HepG2 (cell line): ENCODE data around the gene PISD. TPM values are rescaled to one million over a fixed set of nuclear protein-coding genes. Genes with fewer than 3 reads are reported as not detected.

ENCODE experiments used
- CERS6 ChIP-seq: sonication (generic); formaldehyde crosslinking; IDR thresholded peaks from 2 replicates; pipeline ENCODE4 v1.5.0; 2020; ENCODE audit warnings: missing genetic modification reagents
- CREB1 ChIP-seq, 2 experiments: fragments of 450-650 bp in 1 of 2; IDR thresholded peaks; 2 replicates each; pipeline ENCODE4 v1.6.1; 2016 to 2017; ENCODE audit warnings: control low read depth in 1 of 2, mild to moderate bottlenecking in 1 of 2, missing compliant biosample characterization in 1 of 2, missing genetic modification characterization in 1 of 2
- ETV5 ChIP-seq: IDR thresholded peaks from 2 replicates; pipeline ENCODE4 v1.6.1; 2018; ENCODE audit warnings: missing biosample characterization, missing genetic modification reagents, inconsistent platforms, borderline replicate concordance
- HES4 ChIP-seq: sonication (generic); formaldehyde crosslinking; IDR thresholded peaks from 2 replicates; pipeline ENCODE4 v1.9.0; 2021; ENCODE audit warnings: mild to moderate bottlenecking, missing genetic modification reagents, borderline replicate concordance
- HIC2 ChIP-seq: sonication (generic); formaldehyde crosslinking; IDR thresholded peaks from 2 replicates; pipeline ENCODE4 v1.9.0; 2022; ENCODE audit warnings: low read depth, missing genetic modification reagents
- IRF2 ChIP-seq: IDR thresholded peaks from 2 replicates; pipeline ENCODE4 v1.6.1; 2018; ENCODE audit warnings: missing genetic modification reagents, missing compliant biosample characterization
- KAT8 ChIP-seq: IDR thresholded peaks from 2 replicates; pipeline ENCODE4 v1.6.1; 2016; ENCODE audit warnings: missing genetic modification reagents, missing compliant biosample characterization
- KDM2A ChIP-seq: sonication (generic); formaldehyde crosslinking; IDR thresholded peaks from 2 replicates; pipeline ENCODE4 v1.4.0; 2020; ENCODE audit warnings: low read depth, missing genetic modification reagents, borderline replicate concordance
- KMT2A ChIP-seq: sonication (generic); formaldehyde crosslinking; IDR thresholded peaks from 2 replicates; pipeline ENCODE4 v1.4.0; 2020; ENCODE audit warnings: missing genetic modification reagents
- NR2F1 ChIP-seq, 2 experiments: fragments of 450-650 bp in 1 of 2; formaldehyde crosslinking in 1 of 2; IDR thresholded peaks; 2 replicates each; pipeline versions ENCODE4 v1.5.0 to v1.6.1; 2016 to 2020; ENCODE audit warnings: mild to moderate bottlenecking in 1 of 2, missing compliant biosample characterization in 1 of 2, missing genetic modification reagents in 1 of 2, moderate library complexity in 1 of 2
- REL ChIP-seq: sonication (generic); formaldehyde crosslinking; conservative IDR thresholded peaks from 2 replicates; pipeline ENCODE4 v1.8.0; 2022; ENCODE audit warnings: mild to moderate bottlenecking, missing genetic modification reagents, moderate library complexity
- SCMH1 ChIP-seq: sonication (generic); formaldehyde crosslinking; IDR thresholded peaks from 2 replicates; pipeline ENCODE4 v1.9.0; 2021; ENCODE audit warnings: missing genetic modification reagents, mild to moderate bottlenecking, borderline replicate concordance
- SIN3A ChIP-seq: IDR thresholded peaks from 2 replicates; pipeline ENCODE4 v1.6.1; 2011; ENCODE audit warnings: low read depth, mild to moderate bottlenecking, control low read depth, low read length, borderline replicate concordance
- SIN3B ChIP-seq: fragments of 150-350 bp; IDR thresholded peaks from 2 replicates; pipeline ENCODE4 v1.6.1; 2014; ENCODE audit warnings: low read length
- TEF ChIP-seq: sonication (generic); formaldehyde crosslinking; IDR thresholded peaks from 2 replicates; pipeline ENCODE4 v1.5.0; 2020; ENCODE audit warnings: missing genetic modification reagents
- ZNF234 ChIP-seq: sonication (generic); formaldehyde crosslinking; conservative IDR thresholded peaks from 2 replicates; pipeline ENCODE4 v1.5.1; 2020; ENCODE audit warnings: mild to moderate bottlenecking, missing genetic modification reagents
- ZNF275 ChIP-seq: sonication (generic); formaldehyde crosslinking; IDR thresholded peaks from 2 replicates; pipeline ENCODE4 v1.8.0; 2022; ENCODE audit warnings: missing genetic modification reagents, mild to moderate bottlenecking, inconsistent platforms, borderline replicate concordance
- ZNF468 ChIP-seq: sonication (generic); formaldehyde crosslinking; IDR thresholded peaks from 2 replicates; pipeline ENCODE4 v1.8.0; 2022; ENCODE audit warnings: mild to moderate bottlenecking, moderate library complexity, missing genetic modification reagents
- ZNF605 ChIP-seq: sonication (generic); formaldehyde crosslinking; IDR thresholded peaks from 2 replicates; pipeline ENCODE4 v1.8.0; 2022; ENCODE audit warnings: mild to moderate bottlenecking, missing genetic modification reagents
- ZNF615 ChIP-seq: sonication (generic); formaldehyde crosslinking; IDR thresholded peaks from 2 replicates; pipeline ENCODE4 v1.5.0; 2020; ENCODE audit warnings: mild to moderate bottlenecking, missing genetic modification reagents, borderline replicate concordance
- ZNF788 ChIP-seq: sonication (generic); formaldehyde crosslinking; IDR thresholded peaks from 2 replicates; pipeline ENCODE4 v1.5.0; 2020; ENCODE audit warnings: mild to moderate bottlenecking, missing genetic modification reagents, borderline replicate concordance
- polyA plus RNA-seq, 8 experiments: library from polyadenylated mRNA; depleted of rRNA in 3 of 8; stranded (reverse) in 7 of 8; unstranded in 1 of 8; fragments of >200 nt; fragmentation: Illumina TruSeq in 4 of 8; extraction: Trizol in 4 of 8; gene quantifications; 2 replicates each; pipeline versions ENCODE4 v1.2.1 to v1.2.3, GENCODE V29; 2011 to 2016; ENCODE audit warnings: low read depth in 4 of 8, missing spikeins in 1 of 8, mixed read lengths in 1 of 8; ENCODE audit not compliant: insufficient read depth in 1 of 8
- total RNA-seq, 5 experiments: library from RNA; depleted of rRNA; stranded (reverse); fragments of >200 nt; fragmentation: Illumina TruSeq; extraction: Trizol; gene quantifications; 2 replicates each; pipeline ENCODE4 v1.2.3, GENCODE V29; 2016; ENCODE audit warnings: low read depth in 1 of 5

The PISD gene
- total and polyA plus RNA-seq, 2 of the 13 experiments (the other 11 are each of a cell fraction or from before 2014, with no cell fraction given) = 30.1 to 47.7 TPM

- TF ChIP-seq ZNF788 = no peak; the same call in 1 of the 2 replicates
- TF ChIP-seq ZNF605 (CRISPR knock-in tag) = peak; percentile 92
- no peak for TF ChIP-seq SIN3B
- peak; percentile 58; the same call in 1 of the 2 replicates for TF ChIP-seq KDM2A (CRISPR knock-in tag)
- 0 out of 2 replicates have a peak, but pooled peaks have one; percentile 60 for TF ChIP-seq ZNF234 (CRISPR knock-in tag)
- TF ChIP-seq REL (CRISPR knock-in tag) = no peak
- peak; percentile 67 for TF ChIP-seq KAT8 (CRISPR knock-in tag)
- no peak for TF ChIP-seq ZNF275
- peak; percentile 44; the same call in 1 of the 2 replicates for TF ChIP-seq SIN3A
- TF ChIP-seq TEF (CRISPR knock-in tag) = no peak
- TF ChIP-seq NR2F1 (CRISPR knock-in tag; IDR thresholded peaks at IDR 0.05) = no peak
- no peak for TF ChIP-seq HES4 (CRISPR knock-in tag)
- TF ChIP-seq HIC2 = peak; percentile 27; the same call in 1 of the 2 replicates
- no peak for TF ChIP-seq CREB1 (IDR thresholded peaks at IDR 0.05)
- TF ChIP-seq CREB1 (CRISPR knock-in tag; IDR thresholded peaks at IDR 0.05) = no peak
- TF ChIP-seq SCMH1 (CRISPR knock-in tag) = no peak
- no peak for TF ChIP-seq ZNF615 (CRISPR knock-in tag)
- TF ChIP-seq IRF2 (CRISPR knock-in tag) = 0 out of 2 replicates have a peak, but pooled peaks have one; percentile 18
- peak; percentile 7; the same call in 1 of the 2 replicates for TF ChIP-seq ETV5 (CRISPR knock-in tag)
- TF ChIP-seq KMT2A (CRISPR knock-in tag) = peak; percentile 21; the same call in 1 of the 2 replicates
- TF ChIP-seq ZNF468 = no peak
- no peak for TF ChIP-seq CERS6
These were observed 31.4 kb downstream of the PISD start (continued) for GRCh38 chr22:31630331-31631329.
